DOHH2 (cell line): ENCODE results near the gene APOC3.

Experiments
- H3F3A ChIP-seq: fragments of 200-600 bp; sonication (generic), shearing (Covaris generic); 2 replicates; pipeline ENCODE4 v1.6.0; 2016; ENCODE audit warnings: antibody characterized with exemption, mild to moderate bottlenecking; ENCODE audit not compliant: control insufficient read depth, insufficient read depth
- H3K27ac ChIP-seq: fragments of 200-600 bp; sonication (generic); 2 replicates; pipeline ENCODE4 v1.5.1; 2014; ENCODE audit warnings: low read depth, mild to moderate bottlenecking, low read length, moderate library complexity
- H3K27me3 ChIP-seq: fragments of 200-600 bp; sonication (generic); 2 replicates; pipeline ENCODE4 v1.6.1; 2014; ENCODE audit warnings: mild to moderate bottlenecking, low read length, mixed read lengths; ENCODE audit not compliant: control insufficient read depth
- H3K36me3 ChIP-seq: fragments of 200-600 bp; sonication (generic); 2 replicates; pipeline ENCODE4 v1.6.1; 2014; ENCODE audit warnings: mild to moderate bottlenecking, low read length, moderate library complexity, mixed read lengths; ENCODE audit not compliant: control insufficient read depth
- H3K4me1 ChIP-seq: fragments of 200-600 bp; sonication (generic); 2 replicates; pipeline ENCODE4 v1.6.1; 2014; ENCODE audit warnings: mild to moderate bottlenecking, low read length, mixed read lengths; ENCODE audit not compliant: control insufficient read depth
- H3K4me2 ChIP-seq: fragments of 200-600 bp; sonication (generic); 2 replicates; pipeline ENCODE4 v1.6.0; 2014; ENCODE audit warnings: mild to moderate bottlenecking, low read length, moderate library complexity
- H3K4me3 ChIP-seq: fragments of 200-600 bp; sonication (generic); 2 replicates; pipeline ENCODE4 v1.5.1; 2014; ENCODE audit warnings: mild to moderate bottlenecking, low read length, mixed read lengths
- H3K79me2 ChIP-seq: fragments of 200-600 bp; sonication (generic); 2 replicates; pipeline ENCODE4 v1.6.1; 2014; ENCODE audit warnings: mild to moderate bottlenecking, low read length, mixed read lengths; ENCODE audit not compliant: control insufficient read depth
- H3K9me2 ChIP-seq: fragments of 200-600 bp; sonication (generic); replicated peaks from 2 replicates; pipeline ENCODE4 v1.6.1; 2014; ENCODE audit warnings: mild to moderate bottlenecking, low read length, mixed read lengths; ENCODE audit not compliant: control insufficient read depth
- H3K9me3 ChIP-seq: fragments of 200-600 bp; sonication (generic); 2 replicates; pipeline ENCODE4 v1.6.1; 2014; ENCODE audit warnings: antibody characterized with exemption, low read length, mixed read lengths; ENCODE audit not compliant: control insufficient read depth, insufficient read depth
- H4K20me1 ChIP-seq: fragments of 200-600 bp; sonication (generic); 2 replicates; pipeline ENCODE4 v1.6.0; 2014; ENCODE audit warnings: low read depth, mild to moderate bottlenecking, antibody characterized with exemption, low read length, moderate library complexity; ENCODE audit not compliant: control insufficient read depth, insufficient read depth
- CTCF ChIP-seq: fragments of 200-600 bp; sonication (generic); IDR thresholded peaks from one replicate; pipeline ENCODE4 v1.5.1; 2014; ENCODE audit warnings: antibody characterized with exemption, mild to moderate bottlenecking, low read depth, low read length; ENCODE audit not compliant: poor library complexity, severe bottlenecking
- EZH2phosphoT487 ChIP-seq: fragments of 200-600 bp; sonication (generic); IDR thresholded peaks from 2 replicates; pipeline ENCODE4 v1.6.1; 2017; ENCODE audit warnings: borderline replicate concordance, mild to moderate bottlenecking, antibody characterized with exemption, low read length, moderate library complexity, mixed read lengths

Gene APOC3

GRCh38 chr11:116823031-116823843 lies 6.5 kb upstream of the APOC3 start, which contains the start of gene APOA4:
TSS of gene APOA4 (minus strand) at chr11:116823304. CDS start at chr11:116823191, 113 bp downstream.
- H3K9me3 ChIP-seq, result no peaks in the 10 kb centered on the region
- no peaks in the 10 kb centered on the region for H3K36me3 ChIP-seq
- TF ChIP-seq EZH2phosphoT487 (no peak), CTCF (no peak)
- H4K20me1 ChIP-seq, result no peaks in the 10 kb centered on the region
- no peaks in the 10 kb centered on the region for H3F3A ChIP-seq
- no peak within 1 kb of the TSS for H3K4me2 ChIP-seq
- H3K4me1 ChIP-seq, result no peaks in the 10 kb centered on the region
- H3K79me2 ChIP-seq, result no peaks in the 10 kb centered on the region
- no peak within 1 kb of the TSS for H3K4me3 ChIP-seq
- no peaks in the 10 kb centered on the region for H3K27me3 ChIP-seq
- H3K9me2 ChIP-seq, result no peaks in the 10 kb centered on the region
- H3K27ac ChIP-seq, result no peak within 1 kb of the TSS

GRCh38 chr11:116825434-116825833 lies 4.3 kb upstream of the APOC3 start:
- Histone ChIP-seq H3K79me2 (no peaks in the 10 kb centered on the region), H3F3A (no peaks in the 10 kb centered on the region), H3K4me3 (no peak overlapping the region), H3K36me3 (no peaks in the 10 kb centered on the region), H3K27me3 (no peaks in the 10 kb centered on the region), H3K9me3 (no peaks in the 10 kb centered on the region), H4K20me1 (no peaks in the 10 kb centered on the region), H3K9me2 (no peaks in the 10 kb centered on the region), H3K27ac (no peak overlapping the region), H3K4me2 (no peak overlapping the region), H3K4me1 (no peaks in the 10 kb centered on the region)
- TF ChIP-seq CTCF, result no peak

- Histone ChIP-seq H3F3A (no peaks in the 10 kb centered on the region), H3K27me3 (no peaks in the 10 kb centered on the region), H3K9me2 (no peaks in the 10 kb centered on the region), H3K4me1 (no peaks in the 10 kb centered on the region), H3K4me2 (no peak overlapping the region), H3K9me3 (no peaks in the 10 kb centered on the region), H4K20me1 (no peaks in the 10 kb centered on the region), H3K79me2 (no peaks in the 10 kb centered on the region), H3K36me3 (no peaks in the 10 kb centered on the region), H3K4me3 (no peak overlapping the region), H3K27ac (no peak overlapping the region)
- TF ChIP-seq EZH2phosphoT487 (no peak), CTCF (no peak)
Observed at GRCh38 chr11:116825854-116826750, 3.6 kb upstream of the APOC3 start.
